CD4-positive, alpha-beta memory T cell (primary cell): ENCODE results near the gene MX2. TPM values are rescaled to one million over a fixed set of nuclear protein-coding genes. Genes with fewer than 3 reads are reported as not detected.

ENCODE experiments used
- CTCF ChIA-PET: fragments of 350-600 bp; sonication (Branson Sonifier 250); formaldehyde crosslinking; loops from one replicate; lab custom pipeline; 2021; ENCODE audit warnings: inconsistent platforms; ENCODE audit not compliant: partially characterized antibody; lab: Charles Lee
- POLR2A ChIA-PET: fragments of 350-600 bp; sonication (Branson Sonifier 250); formaldehyde crosslinking; loops from one replicate; lab custom pipeline; 2021; ENCODE audit not compliant: partially characterized antibody; lab: Charles Lee
- DNase-seq, 5 donors: peaks; one replicate each; pipeline versions ENCODE4 v3.0.0 to v3.0.0-alpha.2; 2020 to 2022; ENCODE audit warnings: mixed read lengths in 1 of 5
- H3K27ac ChIP-seq: one replicate; pipeline ENCODE4 v1.7.0; 2013; ENCODE audit warnings: low read depth, low read length
- H3K27me3 ChIP-seq: 2 replicates; pipeline ENCODE4 v1.7.0; 2013; ENCODE audit warnings: mild to moderate bottlenecking, low read length, moderate library complexity; ENCODE audit not compliant: insufficient read depth
- H3K36me3 ChIP-seq: 2 replicates; pipeline ENCODE4 v1.7.0; 2013; ENCODE audit warnings: mild to moderate bottlenecking, low read length, moderate library complexity; ENCODE audit not compliant: insufficient read depth
- H3K4me1 ChIP-seq: 2 replicates; pipeline ENCODE4 v1.7.0; 2013; ENCODE audit warnings: mild to moderate bottlenecking, low read length, moderate library complexity; ENCODE audit not compliant: insufficient read depth
- H3K4me3 ChIP-seq, 2 donors: one replicate each; pipeline ENCODE4 v1.7.0; 2013; ENCODE audit warnings: low read length in 2 of 2, mild to moderate bottlenecking in 1 of 2
- H3K9me3 ChIP-seq, 2 donors: one replicate each; pipeline ENCODE4 v1.7.0; 2013; ENCODE audit warnings: low read length in 2 of 2, control low read depth in 1 of 2; ENCODE audit not compliant: control insufficient read depth in 1 of 2
- H3K27ac Mint-ChIP-seq, 7 donors: one replicate each; pipeline ENCODE4 v1.8.0; 2020 to 2021; ENCODE audit warnings: mixed read lengths in 7 of 7, mild to moderate bottlenecking in 6 of 7, inconsistent platforms in 3 of 7, moderate library complexity in 3 of 7
- H3K27me3 Mint-ChIP-seq, 2 donors: one replicate each; pipeline ENCODE4 v1.8.0; 2020 to 2021; ENCODE audit warnings: mixed read lengths in 2 of 2
- H3K36me3 Mint-ChIP-seq, 2 donors: one replicate each; pipeline ENCODE4 v1.8.0; 2020 to 2021; ENCODE audit warnings: mixed read lengths in 2 of 2, inconsistent platforms in 1 of 2, mild to moderate bottlenecking in 1 of 2
- H3K4me1 Mint-ChIP-seq, 4 donors: one replicate each; pipeline ENCODE4 v1.8.0; 2020 to 2021; ENCODE audit warnings: mixed read lengths in 4 of 4, mild to moderate bottlenecking in 1 of 4
- H3K4me3 Mint-ChIP-seq, 8 donors: one replicate each; pipeline ENCODE4 v1.8.0; 2020 to 2021; ENCODE audit warnings: mixed read lengths in 8 of 8, mild to moderate bottlenecking in 7 of 8, moderate library complexity in 6 of 8, inconsistent platforms in 3 of 8
- H3K9me3 Mint-ChIP-seq, 8 donors: one replicate each; pipeline ENCODE4 v1.8.0; 2020 to 2021; ENCODE audit warnings: mixed read lengths in 8 of 8, mild to moderate bottlenecking in 5 of 8, inconsistent platforms in 3 of 8, moderate library complexity in 1 of 8
- intact Hi-C: fragments of 100-400 bp; cut with micrococcal nuclease; formaldehyde crosslinking; loops from one replicate; pipeline ENCODE4 v1.15.1; 2023
- polyA plus RNA-seq, 2 donors: library from polyadenylated mRNA; unstranded; fragments of 300-500 nt; fragmentation: Illumina TruSeq; gene quantifications; one replicate each; pipeline ENCODE4 v1.2.3, GENCODE V29; 2021
- total RNA-seq, 2 experiments: library from RNA; stranded (reverse); gene quantifications; one replicate each; pipeline ENCODE4 v1.2.3, GENCODE V29; 2021

The MX2 gene
- total and polyA plus RNA-seq, 4 experiments from 2014 or later: 29.6 to 107 (median 72.8) TPM

DNA sequence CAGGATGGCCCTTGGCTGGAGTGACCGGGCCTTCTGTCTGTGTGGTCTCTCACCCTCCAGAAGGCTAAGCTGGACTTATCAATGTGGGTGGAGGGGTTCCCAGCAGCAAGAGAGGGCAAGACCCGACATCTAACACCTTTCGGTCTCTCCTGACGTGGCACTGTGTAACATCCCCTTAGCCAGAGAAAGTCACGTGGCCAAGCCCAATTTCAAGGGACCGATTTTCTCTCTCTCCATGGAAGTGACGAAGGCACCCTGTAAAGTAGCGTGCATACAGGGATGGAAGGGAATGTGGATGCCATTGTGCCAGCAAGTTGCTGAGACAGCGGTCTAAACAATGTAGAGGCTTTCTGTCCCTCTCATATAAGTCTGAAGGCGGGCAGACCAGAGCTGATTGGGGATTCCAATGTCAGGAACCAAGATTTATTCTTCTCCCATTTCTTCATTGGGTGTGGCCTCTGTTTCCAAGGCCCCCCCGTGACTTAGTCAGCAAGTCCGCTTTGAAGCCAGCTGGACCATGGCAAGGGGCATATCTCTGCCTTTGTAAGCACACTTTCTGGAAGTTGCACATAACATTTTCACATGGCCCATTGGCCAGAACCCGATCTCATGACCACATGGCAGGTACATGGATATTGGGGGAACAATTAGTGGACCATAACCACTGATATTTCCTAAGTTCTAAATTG lies 76.7 kb downstream of the MX2 start:
- H3K4me1 Mint-ChIP-seq: peaks cover 0 to 7% (median 5%) of the 10 kb centered on the region in 4 donors
- intact Hi-C loops: no loop called here
- peak overlapping the region in 1 of 7 donors; percentile 60 for H3K27ac Mint-ChIP-seq

DNA sequence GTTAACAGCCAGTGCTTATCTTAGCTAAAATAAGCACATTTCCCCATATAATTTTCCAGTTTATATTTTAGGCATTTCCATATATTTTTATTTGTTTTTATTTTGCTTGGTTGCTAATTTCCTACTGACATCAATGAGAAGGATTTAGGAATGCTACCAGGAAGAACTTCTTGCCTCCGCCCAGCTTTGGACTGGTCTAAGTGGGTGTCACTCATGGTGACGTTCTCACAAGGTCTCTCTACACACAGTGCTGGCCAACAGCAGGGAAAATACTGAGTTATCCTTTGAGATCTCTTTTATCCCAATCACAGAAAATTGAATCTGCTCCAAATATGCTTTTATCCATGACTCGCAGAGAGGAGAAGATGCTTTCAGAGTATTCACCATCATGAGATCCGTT lies 77.4 kb downstream of the MX2 start:
- peak overlapping the region in 1 of 7 donors; percentile 43 for H3K27ac Mint-ChIP-seq
- H3K9me3 ChIP-seq: no peaks in the 10 kb centered on the region
- ChIA-PET POLR2A (no interaction called here), CTCF (interaction anchor here (1.0 kb wide), 1 partner anchor 156 kb away, joined by 3 read pairs; no protein-coding TSS in a partner anchor)
- intact Hi-C loops: no loop called here
- no peak overlapping the region for H3K4me3 Mint-ChIP-seq
- H3K4me3 ChIP-seq: no peak overlapping the region
- no peak for DNase-seq
- no peaks in the 10 kb centered on the region for H3K27me3 ChIP-seq
- H3K27ac ChIP-seq: no peak overlapping the region
- H3K36me3 Mint-ChIP-seq: peaks cover 85 to 94% of the 10 kb centered on the region in 2 donors
- peaks cover 0 to 9% (median 5%) of the 10 kb centered on the region in 8 donors for H3K9me3 Mint-ChIP-seq
- peaks cover 95% of the 10 kb centered on the region for H3K36me3 ChIP-seq
- no peaks in the 10 kb centered on the region for H3K4me1 ChIP-seq
- no peaks in the 10 kb centered on the region for H3K27me3 Mint-ChIP-seq
- H3K4me1 Mint-ChIP-seq: peaks cover 0 to 7% (median 5%) of the 10 kb centered on the region in 4 donors

More for the DNA sequence above, 76.7 kb downstream of the MX2 start:
- ChIA-PET POLR2A (no interaction called here), CTCF (no interaction called here)
- H3K4me3 ChIP-seq: no peak overlapping the region
- H3K27me3 Mint-ChIP-seq: no peaks in the 10 kb centered on the region
- H3K4me1 ChIP-seq: no peaks in the 10 kb centered on the region
- no peak for DNase-seq
- no peak overlapping the region for H3K27ac ChIP-seq
- peaks cover 87 to 94% of the 10 kb centered on the region in 2 donors for H3K36me3 Mint-ChIP-seq
- peaks cover 97% of the 10 kb centered on the region for H3K36me3 ChIP-seq
- no peaks in the 10 kb centered on the region for H3K27me3 ChIP-seq
- no peaks in the 10 kb centered on the region for H3K9me3 ChIP-seq
- H3K9me3 Mint-ChIP-seq: peaks cover 0 to 13% (median 5%) of the 10 kb centered on the region in 8 donors
- no peak overlapping the region for H3K4me3 Mint-ChIP-seq

DNA sequence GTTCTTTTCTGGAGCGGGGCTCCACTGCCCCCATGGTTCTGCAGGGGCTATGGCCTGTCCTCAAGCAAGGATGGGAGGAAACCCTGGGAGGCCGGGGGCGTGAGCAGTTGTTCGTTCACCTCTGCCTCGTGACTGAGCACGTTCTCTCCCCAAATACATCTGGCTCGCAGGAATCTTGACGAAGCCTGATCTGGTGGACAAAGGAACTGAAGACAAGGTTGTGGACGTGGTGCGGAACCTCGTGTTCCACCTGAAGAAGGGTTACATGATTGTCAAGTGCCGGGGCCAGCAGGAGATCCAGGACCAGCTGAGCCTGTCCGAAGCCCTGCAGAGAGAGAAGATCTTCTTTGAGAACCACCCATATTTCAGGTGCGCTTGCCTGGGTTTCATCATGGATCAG lies 79.7 kb downstream of the MX2 start:
- H3K27ac Mint-ChIP-seq: peak overlapping the region in 3 of 7 donors; percentile 14 to 83 (median 26)
- H3K4me1 Mint-ChIP-seq: peaks cover 0 to 2% (median 0%) of the 10 kb centered on the region in 4 donors
- H3K9me3 ChIP-seq: no peaks in the 10 kb centered on the region
- POLR2A ChIA-PET: interaction anchor here (1.5 kb wide), 1 partner anchor 11 kb away, joined by 4 read pairs; no protein-coding TSS in a partner anchor
- intact Hi-C loops: no loop called here
- no peak overlapping the region for H3K27ac ChIP-seq
- no peak overlapping the region for H3K4me3 Mint-ChIP-seq
- H3K36me3 ChIP-seq: peaks cover 94% of the 10 kb centered on the region
- H3K4me1 ChIP-seq: no peaks in the 10 kb centered on the region
- CTCF ChIA-PET: no interaction called here
- H3K4me3 ChIP-seq: no peak overlapping the region
- H3K27me3 ChIP-seq: no peaks in the 10 kb centered on the region
- DNase-seq: no peak
- no peaks in the 10 kb centered on the region for H3K27me3 Mint-ChIP-seq
- H3K9me3 Mint-ChIP-seq: no peaks in the 10 kb centered on the region
- peaks cover 81 to 93% of the 10 kb centered on the region in 2 donors for H3K36me3 Mint-ChIP-seq

DNA sequence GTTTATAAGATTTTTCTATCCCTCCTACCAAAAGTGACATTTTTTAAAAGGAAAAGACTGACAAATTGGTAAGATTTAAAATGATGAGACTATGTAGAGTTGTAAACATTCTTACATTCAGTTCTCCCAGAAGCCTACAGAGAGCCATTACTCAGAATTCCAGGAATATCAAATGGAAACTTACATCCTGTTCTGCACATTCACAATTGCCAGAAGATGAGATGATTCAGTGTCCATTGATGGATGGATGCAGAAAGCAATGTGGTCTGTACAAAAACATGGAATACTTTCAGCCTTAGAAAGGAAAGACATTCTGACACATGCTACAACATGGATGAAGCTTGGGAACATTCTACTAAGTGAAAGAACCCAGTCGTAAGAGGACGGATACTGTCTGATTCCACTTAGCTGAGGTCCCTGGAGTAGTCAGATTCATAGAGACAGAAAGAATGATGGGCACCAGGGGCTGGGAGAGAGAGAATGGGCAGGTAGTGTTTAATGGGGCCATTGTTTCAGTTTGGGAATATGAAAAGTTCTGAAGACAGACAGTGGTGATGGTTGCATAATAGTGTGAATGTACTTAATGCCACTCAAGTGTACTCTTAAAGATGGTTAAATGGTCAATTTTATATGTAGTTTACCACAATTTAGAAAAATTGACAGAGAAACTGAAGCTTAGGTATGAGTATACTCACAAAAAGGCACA lies 80.8 kb downstream of the MX2 start:
- no peaks in the 10 kb centered on the region for H3K27me3 Mint-ChIP-seq

DNA sequence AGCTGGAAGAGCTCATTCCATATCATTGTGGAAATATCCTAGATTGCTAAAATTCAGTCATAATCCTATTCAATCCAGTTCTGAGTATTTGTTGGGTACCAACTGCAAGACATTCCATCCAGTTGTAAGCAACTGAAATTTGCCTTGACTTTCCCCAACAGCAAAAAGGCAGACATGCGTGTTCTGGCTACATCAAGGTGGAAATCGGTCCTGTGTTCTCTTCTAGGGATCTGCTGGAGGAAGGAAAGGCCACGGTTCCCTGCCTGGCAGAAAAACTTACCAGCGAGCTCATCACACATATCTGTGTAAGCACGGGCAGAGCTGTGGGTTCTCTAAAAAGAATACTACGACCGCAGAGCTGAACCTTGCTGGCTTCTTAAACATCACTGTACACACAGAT lies 81.7 kb downstream of the MX2 start:
- POLR2A ChIA-PET: interaction anchor here (0.7 kb wide), 1 partner anchor 18 kb away, joined by 3 read pairs; the partner anchor contains the start of gene MX1
- CTCF ChIA-PET: interaction anchor here (0.9 kb wide), 1 partner anchor 160 kb away, joined by 4 read pairs; no protein-coding TSS in a partner anchor

More for the DNA sequence above, 80.8 kb downstream of the MX2 start:
- H3K27ac Mint-ChIP-seq: peak overlapping the region in 2 of 7 donors; percentile 49 to 65
- H3K36me3 Mint-ChIP-seq: peaks cover 83 to 93% of the 10 kb centered on the region in 2 donors
- H3K36me3 ChIP-seq: peaks cover 92% of the 10 kb centered on the region
- no peaks in the 10 kb centered on the region for H3K9me3 ChIP-seq
- H3K4me1 ChIP-seq: no peaks in the 10 kb centered on the region
- H3K4me3 Mint-ChIP-seq: no peak overlapping the region
- H3K4me1 Mint-ChIP-seq: peaks cover 0 to 2% (median 0%) of the 10 kb centered on the region in 4 donors
- H3K4me3 ChIP-seq: no peak overlapping the region
- POLR2A ChIA-PET: no interaction called here
- H3K27ac ChIP-seq: no peak overlapping the region
- DNase-seq: no peak
- H3K9me3 Mint-ChIP-seq: no peaks in the 10 kb centered on the region
- intact Hi-C loops: no loop called here
- H3K27me3 ChIP-seq: no peaks in the 10 kb centered on the region
- CTCF ChIA-PET: no interaction called here

DNA sequence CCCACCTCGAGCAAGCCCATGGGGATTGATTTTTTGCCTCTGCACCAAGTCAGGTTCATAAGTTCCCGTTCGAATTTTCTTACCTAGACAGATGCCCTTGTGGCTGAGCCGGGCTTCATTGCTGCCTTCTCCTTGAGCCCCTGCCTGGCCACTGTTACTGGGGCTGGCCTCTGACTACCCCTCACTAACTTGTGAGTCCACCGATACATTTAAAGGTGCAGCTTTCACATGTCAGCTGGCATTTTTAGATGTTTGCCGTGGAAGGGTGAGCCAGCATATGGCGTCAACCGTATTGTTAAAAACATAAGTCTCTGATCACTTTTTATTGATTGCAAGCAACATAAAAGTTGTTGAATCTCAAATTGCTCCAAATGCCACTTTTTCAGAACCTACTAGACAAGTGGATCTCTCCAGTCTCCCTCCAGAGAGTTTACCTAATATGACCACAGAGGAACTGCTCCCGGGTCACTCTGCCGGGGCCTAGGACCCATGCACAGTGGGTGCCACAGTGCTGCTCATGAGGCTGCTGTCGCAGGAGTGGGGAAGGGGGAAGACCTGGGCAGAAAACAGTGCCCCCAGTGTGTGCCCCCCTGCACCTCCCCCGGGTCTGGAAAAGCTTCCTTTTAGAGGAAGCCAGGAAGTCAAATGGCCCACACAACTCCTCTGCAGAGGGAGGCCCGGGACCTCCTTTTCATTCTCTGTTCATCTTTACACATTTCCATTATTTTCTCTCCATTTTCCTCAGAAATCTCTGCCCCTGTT lies 83.1 kb downstream of the MX2 start:
- Histone ChIP-seq H3K9me3 (no peaks in the 10 kb centered on the region), H3K4me1 (no peaks in the 10 kb centered on the region), H3K4me3 (no peak overlapping the region), H3K27me3 (no peaks in the 10 kb centered on the region), H3K27ac (no peak overlapping the region), H3K36me3 (peaks cover 74% of the 10 kb centered on the region)
- Mint-ChIP-seq H3K4me1 (no peaks in the 10 kb centered on the region), H3K4me3 (no peak overlapping the region), H3K36me3 (peaks cover 80 to 91% of the 10 kb centered on the region in 2 donors), H3K27me3 (no peaks in the 10 kb centered on the region), H3K27ac (peak overlapping the region in 2 of 7 donors; percentile 22 to 47), H3K9me3 (no peaks in the 10 kb centered on the region)
- no peak for DNase-seq
- CTCF ChIA-PET: interaction anchor here (1.1 kb wide), 1 partner anchor 13 kb away, joined by 3 read pairs; no protein-coding TSS in a partner anchor
- POLR2A ChIA-PET: no interaction called here
- intact Hi-C loops: no loop called here

More for the DNA sequence above, 81.7 kb downstream of the MX2 start:
- DNase-seq: no peak
- Mint-ChIP-seq H3K27me3 (no peaks in the 10 kb centered on the region), H3K27ac (peak overlapping the region in 2 of 7 donors; percentile 10 to 11), H3K9me3 (no peaks in the 10 kb centered on the region), H3K36me3 (peaks cover 81 to 90% of the 10 kb centered on the region in 2 donors), H3K4me3 (no peak overlapping the region), H3K4me1 (no peaks in the 10 kb centered on the region)
- H3K27me3 ChIP-seq: no peaks in the 10 kb centered on the region
- no peak overlapping the region for H3K27ac ChIP-seq
- no peaks in the 10 kb centered on the region for H3K4me1 ChIP-seq
- H3K4me3 ChIP-seq: no peak overlapping the region
- intact Hi-C loops: no loop called here
- H3K36me3 ChIP-seq: peaks cover 82% of the 10 kb centered on the region
- H3K9me3 ChIP-seq: no peaks in the 10 kb centered on the region
